GM12864 (cell line): ENCODE results near the gene GPR150.

Experiments
- DNase-seq: peaks from one replicate; pipeline ENCODE4 v3.0.0-alpha.2; 2011; ENCODE audit warnings: low read depth
- H3K4me3 ChIP-seq: 2 replicates; pipeline ENCODE4 v1.5.1; 2011; ENCODE audit warnings: mild to moderate bottlenecking, low read depth, low read length, control low read depth
- TF ChIP-seq, protein P1 (sequence below): IDR thresholded peaks from 2 replicates; pipeline ENCODE4 v1.5.1; 2011; ENCODE audit warnings: low read depth, mild to moderate bottlenecking, moderate library complexity, low read length, control low read depth, inconsistent platforms; ENCODE audit errors: missing control alignments

Gene GPR150

DNA sequence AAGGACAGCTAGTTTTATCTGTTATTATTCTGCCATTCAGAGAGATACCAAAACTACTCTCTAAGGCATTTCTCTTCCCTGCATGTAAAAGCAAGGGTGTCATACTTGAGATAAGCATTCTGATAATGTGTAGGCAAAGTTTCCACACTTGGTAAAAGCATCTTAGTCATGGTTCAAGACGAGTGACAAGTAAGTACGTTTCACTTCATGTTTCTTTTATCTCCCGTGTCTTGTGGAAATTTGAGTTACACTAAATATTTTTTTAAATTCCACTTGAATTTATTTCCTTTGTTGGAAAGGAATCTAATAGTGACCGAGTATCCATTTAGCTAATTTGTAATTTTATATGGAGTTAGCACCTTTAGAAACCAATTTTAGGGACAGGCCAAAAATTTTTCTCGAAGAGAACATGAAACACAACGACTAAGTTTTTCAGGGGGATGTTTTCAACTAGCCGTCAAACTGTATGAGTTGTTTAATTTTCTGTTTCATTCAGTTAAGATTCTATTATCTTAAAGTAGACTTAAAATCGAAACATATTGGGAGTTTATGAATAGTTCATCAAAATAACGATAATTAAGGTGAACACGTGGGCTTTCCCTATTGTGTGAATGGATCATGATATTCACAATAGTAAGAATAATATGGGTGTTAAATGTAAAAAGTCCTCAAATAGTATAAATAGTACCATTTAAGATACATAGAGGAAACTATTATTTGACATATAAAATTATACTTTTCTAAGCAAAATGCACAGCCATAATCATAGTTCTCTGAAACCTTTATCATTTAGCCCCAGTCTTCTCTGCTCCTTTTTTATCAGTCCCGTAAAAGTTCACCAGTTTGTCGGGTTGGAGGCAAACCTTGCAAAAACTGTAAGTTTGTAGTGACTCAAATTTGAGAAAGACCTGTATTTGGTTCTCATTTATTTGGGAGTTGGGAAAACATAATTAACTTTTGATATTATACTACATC lies 28.3 kb downstream of the GPR150 start:
- H3K4me3 ChIP-seq: peak overlapping the region; percentile 72; the same call in 1 of the 2 replicates
- TF ChIP-seq, protein P1, sequence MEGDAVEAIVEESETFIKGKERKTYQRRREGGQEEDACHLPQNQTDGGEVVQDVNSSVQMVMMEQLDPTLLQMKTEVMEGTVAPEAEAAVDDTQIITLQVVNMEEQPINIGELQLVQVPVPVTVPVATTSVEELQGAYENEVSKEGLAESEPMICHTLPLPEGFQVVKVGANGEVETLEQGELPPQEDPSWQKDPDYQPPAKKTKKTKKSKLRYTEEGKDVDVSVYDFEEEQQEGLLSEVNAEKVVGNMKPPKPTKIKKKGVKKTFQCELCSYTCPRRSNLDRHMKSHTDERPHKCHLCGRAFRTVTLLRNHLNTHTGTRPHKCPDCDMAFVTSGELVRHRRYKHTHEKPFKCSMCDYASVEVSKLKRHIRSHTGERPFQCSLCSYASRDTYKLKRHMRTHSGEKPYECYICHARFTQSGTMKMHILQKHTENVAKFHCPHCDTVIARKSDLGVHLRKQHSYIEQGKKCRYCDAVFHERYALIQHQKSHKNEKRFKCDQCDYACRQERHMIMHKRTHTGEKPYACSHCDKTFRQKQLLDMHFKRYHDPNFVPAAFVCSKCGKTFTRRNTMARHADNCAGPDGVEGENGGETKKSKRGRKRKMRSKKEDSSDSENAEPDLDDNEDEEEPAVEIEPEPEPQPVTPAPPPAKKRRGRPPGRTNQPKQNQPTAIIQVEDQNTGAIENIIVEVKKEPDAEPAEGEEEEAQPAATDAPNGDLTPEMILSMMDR: no peak
- peak; percentile 13 for DNase-seq

DNA sequence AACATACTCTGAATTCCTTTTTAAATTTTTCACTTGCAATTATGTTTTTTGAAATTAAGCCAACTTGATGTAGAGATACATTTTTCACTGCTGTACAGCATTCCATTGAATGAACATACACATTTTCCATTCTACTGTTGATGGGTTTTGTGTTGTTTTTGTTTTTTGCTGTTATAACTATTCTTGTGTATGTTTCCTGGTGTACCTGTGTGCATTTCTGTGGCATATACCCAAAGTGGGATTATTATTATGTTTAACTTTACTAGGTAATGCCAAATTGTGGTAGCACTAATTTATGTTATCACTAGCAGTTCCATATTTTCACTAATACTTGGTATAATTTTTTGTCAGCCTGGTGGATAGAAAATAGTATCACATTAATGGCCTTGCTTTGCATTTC lies 29.4 kb downstream of the GPR150 start:
- TF ChIP-seq, protein P1: no peak
- DNase-seq: no peak
- no peak overlapping the region for H3K4me3 ChIP-seq

DNA sequence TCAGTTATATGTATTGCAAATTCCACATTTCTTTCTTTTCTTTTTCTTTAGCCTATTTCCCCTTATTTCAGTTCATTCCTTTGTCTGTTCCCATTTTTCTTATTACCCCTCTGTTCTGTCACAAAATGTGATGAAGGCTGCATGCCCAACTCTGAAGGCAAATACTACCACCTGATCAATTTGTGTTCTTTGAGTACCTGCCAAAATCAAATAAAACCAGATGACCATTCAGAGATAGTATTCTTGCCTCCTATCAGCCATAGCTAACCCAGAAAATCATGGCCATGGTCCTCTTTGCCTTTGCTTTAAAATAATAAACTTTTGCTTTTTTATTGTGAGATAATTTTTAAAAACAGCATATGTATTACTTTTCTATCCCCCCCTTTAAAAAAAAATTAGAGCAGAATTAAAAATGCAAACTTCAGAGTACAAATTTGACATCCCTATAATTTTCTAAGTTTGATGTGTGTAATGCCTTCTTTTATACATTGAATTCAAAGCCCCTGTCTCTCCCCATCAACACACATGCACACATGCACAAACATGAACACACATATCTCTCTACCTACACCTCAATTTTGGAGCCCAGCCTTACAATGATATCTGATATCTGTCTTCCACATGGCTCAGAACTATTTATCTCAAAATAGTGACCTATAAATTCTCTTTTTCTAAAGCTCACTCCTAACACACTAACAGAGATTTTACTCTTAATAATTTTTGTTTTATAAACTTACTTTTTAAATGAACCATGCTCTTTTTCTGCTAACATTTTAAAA lies 30.1 kb downstream of the GPR150 start:
- TF ChIP-seq, protein P1: no peak
- no peak for DNase-seq
- H3K4me3 ChIP-seq: no peak overlapping the region

DNA sequence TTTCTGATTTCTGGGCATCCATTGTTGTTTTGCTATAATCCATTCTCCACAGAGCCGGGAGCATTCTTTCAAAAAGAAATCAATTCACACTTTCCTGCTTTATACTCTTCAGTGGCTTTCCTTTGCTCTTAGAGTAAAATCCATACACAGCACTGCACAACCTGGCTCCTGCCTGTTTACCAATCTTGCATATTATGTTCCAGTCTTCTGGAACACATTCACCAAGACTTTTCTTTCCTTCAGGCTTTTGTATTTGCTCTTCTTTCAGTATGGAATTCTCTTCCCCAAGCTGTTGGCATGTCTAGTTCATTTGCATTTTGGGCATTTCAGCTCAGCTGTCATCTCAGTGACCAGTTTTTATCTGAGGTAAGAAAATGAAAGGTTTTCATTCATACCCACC lies 33.0 kb downstream of the GPR150 start:
- TF ChIP-seq, protein P1: no peak
- no peak for DNase-seq
- no peak overlapping the region for H3K4me3 ChIP-seq

DNA sequence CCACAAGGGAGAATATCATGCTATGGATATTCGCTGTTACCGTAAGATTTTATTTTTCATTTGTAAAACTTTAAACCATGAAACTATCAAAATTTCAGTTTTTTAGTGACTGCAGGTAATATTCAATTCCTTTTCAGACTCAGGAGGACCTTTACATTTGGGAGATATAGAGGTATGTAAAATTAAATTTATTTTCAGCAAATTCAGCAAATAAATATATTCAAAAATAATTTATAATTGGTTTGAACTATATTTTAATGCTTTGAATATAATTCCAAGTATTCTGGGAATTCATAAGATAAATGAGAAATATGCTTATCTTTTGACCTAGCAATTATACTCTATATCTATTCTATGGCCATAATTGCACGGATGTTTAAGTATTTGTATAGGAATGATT lies 34.3 kb downstream of the GPR150 start:
- H3K4me3 ChIP-seq: no peak overlapping the region
- TF ChIP-seq, protein P1: no peak
- no peak for DNase-seq

DNA sequence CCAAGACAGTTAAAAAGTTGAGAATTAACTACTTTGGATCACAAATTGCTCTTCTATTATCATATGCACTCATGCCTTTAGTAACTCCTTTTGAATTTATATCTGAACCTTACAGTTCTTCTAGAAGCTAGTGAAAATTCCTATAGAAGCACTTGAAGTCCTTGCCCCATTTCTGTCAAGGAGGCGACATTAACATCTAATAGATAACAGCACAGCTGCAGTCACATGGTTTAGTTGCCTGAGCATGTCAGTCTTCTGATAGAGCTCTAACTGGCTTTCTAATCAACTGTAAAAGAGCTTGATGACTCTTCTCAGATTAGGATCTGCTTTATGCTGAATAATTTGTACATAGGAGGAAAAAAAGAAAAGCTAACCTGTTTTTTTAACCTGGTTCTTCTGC lies 35.7 kb downstream of the GPR150 start:
- DNase-seq: no peak
- TF ChIP-seq, protein P1: no peak
- H3K4me3 ChIP-seq: no peak overlapping the region
